ENCODE data around the gene ADPRHL1.

The ADPRHL1 gene
- 1.1 to 3.1 (median 1.9) reads per million in 4 experiments for total RNA-seq

- no peak for DNase-seq
Measured at GRCh38 chr13:113452942-113453901, at the start of gene ADPRHL1. TSS of gene ADPRHL1 (minus strand) at chr13:113453488. CDS start at chr13:113453437, 51 bp downstream.

- no peak for DNase-seq
Measured at GRCh38 chr13:113502686-113503085, 49.4 kb upstream of the ADPRHL1 start.

GRCh38 chr13:113500530-113501265 is 47.4 kb upstream of the ADPRHL1 start:
- no peak for DNase-seq

GRCh38 chr13:113499936-113500335 is 46.6 kb upstream of the ADPRHL1 start:
- DNase-seq, result no peak

- no peak for DNase-seq
Measured at GRCh38 chr13:113498905-113499304, 45.6 kb upstream of the ADPRHL1 start.

GRCh38 chr13:113497217-113497616 is 43.9 kb upstream of the ADPRHL1 start:
- no peak for DNase-seq

- DNase-seq, result no peak
Measured at GRCh38 chr13:113495494-113496210, 42.4 kb upstream of the ADPRHL1 start.

GRCh38 chr13:113493315-113493951 is 40.1 kb upstream of the ADPRHL1 start:
- DNase-seq, result no peak

- DNase-seq, result no peak
Measured at GRCh38 chr13:113491982-113492381, 38.7 kb upstream of the ADPRHL1 start.

- no peak for DNase-seq
Measured at GRCh38 chr13:113491418-113491883, 38.2 kb upstream of the ADPRHL1 start.

GRCh38 chr13:113490496-113491417 is 37.5 kb upstream of the ADPRHL1 start, which contains the start of gene DCUN1D2:
TSS of gene DCUN1D2 (minus strand) at chr13:113490711. CDS start at chr13:113490669, 42 bp downstream.
- peak; percentile 59 for DNase-seq

GRCh38 chr13:113489549-113490495 is 36.5 kb upstream of the ADPRHL1 start:
- DNase-seq, result no peak

- no peak for DNase-seq
Measured at GRCh38 chr13:113489171-113489548, 35.9 kb upstream of the ADPRHL1 start.

- DNase-seq, result no peak
Measured at GRCh38 chr13:113488283-113488682, 35.0 kb upstream of the ADPRHL1 start.

GRCh38 chr13:113486698-113487097 is 33.4 kb upstream of the ADPRHL1 start:
- no peak for DNase-seq

- DNase-seq, result no peak
Measured at GRCh38 chr13:113485545-113485944, 32.3 kb upstream of the ADPRHL1 start.

GRCh38 chr13:113483504-113484293 is 30.4 kb upstream of the ADPRHL1 start:
- DNase-seq, result no peak

- DNase-seq, result no peak
Measured at GRCh38 chr13:113483081-113483480, 29.8 kb upstream of the ADPRHL1 start.

GRCh38 chr13:113479179-113479578 is 25.9 kb upstream of the ADPRHL1 start:
- DNase-seq, result no peak
